ENCODE results near the gene NR2C1.

- TF ChIP-seq YY1 (IDR thresholded peaks at IDR 0.05; ENCODE audit: low read depth), result no peak
- no peak for TF ChIP-seq CREB1 (IDR thresholded peaks at IDR 0.05; ENCODE audit: low read depth)
- TF ChIP-seq EP300 (IDR thresholded peaks at IDR 0.05; ENCODE audit: borderline replicate concordance), result no peak
- no peak for TF ChIP-seq FOXM1 (IDR thresholded peaks at IDR 0.05; ENCODE audit: borderline replicate concordance, low read depth)
These were observed 100.6 kb downstream of the NR2C1 start for GRCh38 chr12:94972795-94973194.

All from Ishikawa (cell line).